ENCODE data around the gene RUFY1. TPM values are rescaled to one million over a fixed set of nuclear protein-coding genes. Genes with fewer than 3 reads are reported as not detected.
"Not testable (repeated sequence)": the region's sequence is repeated elsewhere in the genome, so short reads cannot be mapped to it uniquely, and the experiment has no call there.

The RUFY1 gene
- total RNA-seq = 10 to 100 TPM; 34.8 to 36.6 TPM
- long read RNA-seq, donor 1, transcript RUFY1-201 (18 exons, 2,646 nt) = major isoform, 7 of 19 reads
- long read RNA-seq, donor 1, partial matches to known transcripts = 0 of 19 reads
- long read RNA-seq, donor 1, other reads (novel, unspliced or antisense) = 7 of 19 reads
- long read RNA-seq, donor 2, transcript RUFY1-204 (17 exons, 2,642 nt) = major isoform, 6 of 31 reads
- long read RNA-seq, donor 2, partial matches to known transcripts = 15 of 31 reads
- long read RNA-seq, donor 2, other reads (novel, unspliced or antisense) = 6 of 31 reads

GRCh38 chr5:179550511-179551342 is at the start of gene RUFY1:
TSS of gene RUFY1 (plus strand) at chr5:179550554. CDS start at chr5:179550570, 16 bp downstream.
- peak; percentile 94 for DNase-seq (ENCODE audit: low spot score)
- intact Hi-C loops (cut with DNase I) = no loop called here

- intact Hi-C loops (cut with DNase I); DNase-seq (ENCODE audit: low spot score): not testable (repeated sequence)
Observed at GRCh38 chr5:179501997-179502396, 48.4 kb upstream of the RUFY1 start.

- DNase-seq (ENCODE audit: low spot score); intact Hi-C loops (cut with DNase I): not testable (repeated sequence)
Observed at GRCh38 chr5:179502420-179502819, 47.9 kb upstream of the RUFY1 start.

- DNase-seq (ENCODE audit: low spot score) = peak; percentile 49
- intact Hi-C loops (cut with DNase I) = no loop called here
Observed at GRCh38 chr5:179504191-179504590, 46.2 kb upstream of the RUFY1 start.

GRCh38 chr5:179504600-179505396 is 45.6 kb upstream of the RUFY1 start:
- peak; percentile 36 for DNase-seq (ENCODE audit: low spot score)
- intact Hi-C loops (cut with DNase I) = no loop called here

- DNase-seq (ENCODE audit: low spot score) = peak; percentile 64
- intact Hi-C loops (cut with DNase I) = no loop called here
Observed at GRCh38 chr5:179505636-179506261, 44.6 kb upstream of the RUFY1 start.

GRCh38 chr5:179509239-179509638 is 41.1 kb upstream of the RUFY1 start:
- intact Hi-C loops (cut with DNase I) = no loop called here
- DNase-seq (ENCODE audit: low spot score) = no peak

GRCh38 chr5:179509845-179510244 is 40.5 kb upstream of the RUFY1 start:
- intact Hi-C loops (cut with DNase I) = no loop called here
- no peak for DNase-seq (ENCODE audit: low spot score)

- intact Hi-C loops (cut with DNase I) = no loop called here
- DNase-seq (ENCODE audit: low spot score) = no peak
Observed at GRCh38 chr5:179512452-179513000, 37.8 kb upstream of the RUFY1 start.

GRCh38 chr5:179515501-179515900 is 34.9 kb upstream of the RUFY1 start:
- intact Hi-C loops (cut with DNase I); DNase-seq (ENCODE audit: low spot score): not testable (repeated sequence)

- intact Hi-C loops (cut with DNase I) = no loop called here
Observed at GRCh38 chr5:179516221-179516620, 34.1 kb upstream of the RUFY1 start.

GRCh38 chr5:179517746-179518145 is 32.6 kb upstream of the RUFY1 start:
- intact Hi-C loops (cut with DNase I); DNase-seq (ENCODE audit: low spot score): not testable (repeated sequence)

More at GRCh38 chr5:179516221-179516620, 34.1 kb upstream of the RUFY1 start:
- DNase-seq (ENCODE audit: low spot score) = no peak

- DNase-seq (ENCODE audit: low spot score); intact Hi-C loops (cut with DNase I): not testable (repeated sequence)
Observed at GRCh38 chr5:179518369-179518768, 32.0 kb upstream of the RUFY1 start.

- intact Hi-C loops (cut with DNase I); DNase-seq (ENCODE audit: low spot score): not testable (repeated sequence)
Observed at GRCh38 chr5:179519416-179520070, 30.8 kb upstream of the RUFY1 start.

GRCh38 chr5:179522107-179522506 is 28.2 kb upstream of the RUFY1 start:
- intact Hi-C loops (cut with DNase I); DNase-seq (ENCODE audit: low spot score): not testable (repeated sequence)

- no peak for DNase-seq (ENCODE audit: low spot score)
- intact Hi-C loops (cut with DNase I) = no loop called here
Observed at GRCh38 chr5:179526978-179527377, 23.4 kb upstream of the RUFY1 start.

- intact Hi-C loops (cut with DNase I) = no loop called here
- DNase-seq (ENCODE audit: low spot score) = peak; percentile 90
Observed at GRCh38 chr5:179530069-179530998, 20.0 kb upstream of the RUFY1 start.

Data from posterior vena cava (tissue), 2 donors.